Upper lobe of right lung (tissue), 1 donor: ENCODE data around the gene VENTX. TPM values are rescaled to one million over a fixed set of nuclear protein-coding genes. Genes with fewer than 3 reads are reported as not detected.

Experiments used
- ATAC-seq: fragments of 200-7000 bp; cut with Tn5 transposase; one replicate; pipeline ENCODE4 v1.9.1; 2020; ENCODE audit warnings: mild to moderate bottlenecking, moderate library complexity
- DNase-seq: peaks from one replicate; pipeline ENCODE4 v3.0.0-alpha.2; 2020
- H3K27ac ChIP-seq: fragments of 200-600 bp; one replicate; pipeline ENCODE4 v1.8.0; 2022
- H3K27me3 ChIP-seq: fragments of 200-600 bp; one replicate; pipeline ENCODE4 v1.8.0; 2022; ENCODE audit warnings: mild to moderate bottlenecking
- H3K36me3 ChIP-seq: fragments of 200-600 bp; one replicate; pipeline ENCODE4 v1.8.0; 2022
- H3K4me1 ChIP-seq: fragments of 200-600 bp; one replicate; pipeline ENCODE4 v1.8.0; 2022
- H3K4me3 ChIP-seq: fragments of 200-600 bp; one replicate; pipeline ENCODE4 v1.8.0; 2022; ENCODE audit warnings: mild to moderate bottlenecking
- H3K9me3 ChIP-seq: fragments of 200-600 bp; one replicate; pipeline ENCODE4 v1.8.0; 2022
- CTCF ChIP-seq: fragments of 200-600 bp; IDR thresholded peaks from one replicate; pipeline ENCODE4 v1.8.0; 2022; ENCODE audit warnings: antibody characterized with exemption
- intact Hi-C: fragments of 100-400 bp; cut with DNase I; formaldehyde crosslinking; loops from one replicate; pipeline ENCODE4 v1.11.0; 2022
- total RNA-seq: library from RNA; stranded (reverse); fragmentation: NEBNext Ultra II Directional; extraction: Animal tissue kit (Norgen Biotek cat#: 25700); gene quantifications from one replicate; pipeline ENCODE4 v1.2.1, GENCODE V29; 2021
- donor health status: DM: no; HTN: yes; CAD: no; lungs with severe emphysema.

The VENTX gene
- total RNA-seq, 1 donor from 2014 or later, result 3.4 TPM

- intact Hi-C loops, result no loop called here
- no peaks in the 10 kb centered on the region for H3K36me3 ChIP-seq
- H3K27me3 ChIP-seq, result no peaks in the 10 kb centered on the region
- TF ChIP-seq CTCF, result no peak
- no peak overlapping the region for H3K4me3 ChIP-seq
- H3K9me3 ChIP-seq, result no peaks in the 10 kb centered on the region
- no peaks in the 10 kb centered on the region for H3K4me1 ChIP-seq
- ATAC-seq (no peak), DNase-seq (no peak)
- H3K27ac ChIP-seq, result no peak overlapping the region
Measured at GRCh38 chr10:133207627-133208026, 30.0 kb upstream of the VENTX start.

GRCh38 chr10:133208466-133208865, 29.2 kb upstream of the VENTX start:
- Histone ChIP-seq H3K27ac (no peak overlapping the region), H3K9me3 (no peaks in the 10 kb centered on the region), H3K4me3 (no peak overlapping the region), H3K36me3 (no peaks in the 10 kb centered on the region), H3K4me1 (no peaks in the 10 kb centered on the region), H3K27me3 (no peaks in the 10 kb centered on the region)
- ATAC-seq, result no peak
- intact Hi-C loops, result no loop called here
- no peak for DNase-seq
- TF ChIP-seq CTCF, result no peak

- no peak for TF ChIP-seq CTCF
- Histone ChIP-seq H3K36me3 (no peaks in the 10 kb centered on the region), H3K4me3 (no peak overlapping the region), H3K4me1 (no peaks in the 10 kb centered on the region), H3K27ac (no peak overlapping the region), H3K9me3 (no peaks in the 10 kb centered on the region), H3K27me3 (no peaks in the 10 kb centered on the region)
- no peak for DNase-seq
- no peak for ATAC-seq
- intact Hi-C loops, result no loop called here
Measured at GRCh38 chr10:133209117-133209516, 28.5 kb upstream of the VENTX start.

GRCh38 chr10:133209641-133210040, 28.0 kb upstream of the VENTX start:
- Histone ChIP-seq H3K4me3 (no peak overlapping the region), H3K27ac (no peak overlapping the region), H3K27me3 (no peaks in the 10 kb centered on the region), H3K4me1 (no peaks in the 10 kb centered on the region), H3K36me3 (no peaks in the 10 kb centered on the region), H3K9me3 (no peaks in the 10 kb centered on the region)
- intact Hi-C loops, result no loop called here
- ATAC-seq (no peak), DNase-seq (no peak)
- no peak for TF ChIP-seq CTCF

GRCh38 chr10:133210398-133211140, 27.1 kb upstream of the VENTX start:
- Histone ChIP-seq H3K36me3 (no peaks in the 10 kb centered on the region), H3K27me3 (no peaks in the 10 kb centered on the region), H3K4me3 (no peak overlapping the region), H3K9me3 (no peaks in the 10 kb centered on the region), H3K4me1 (no peaks in the 10 kb centered on the region), H3K27ac (no peak overlapping the region)
- ATAC-seq (no peak), DNase-seq (no peak)
- intact Hi-C loops, result no loop called here
- no peak for TF ChIP-seq CTCF
